Endometrium (tissue), 2 donors: ENCODE measurements around the gene RBBP9.
"Not testable (repeated sequence)": the region's sequence is repeated elsewhere in the genome, so short reads cannot be mapped to it uniquely, and the experiment has no call there.

Experiments used
- FAIRE-seq: peaks from 2 replicates; lab custom pipeline; 2012; peaks lifted over from hg19 to GRCh38; lab: Jason Lieb, UNC
- donor health status: control.
- donor health status: control.

The RBBP9 gene

DNA sequence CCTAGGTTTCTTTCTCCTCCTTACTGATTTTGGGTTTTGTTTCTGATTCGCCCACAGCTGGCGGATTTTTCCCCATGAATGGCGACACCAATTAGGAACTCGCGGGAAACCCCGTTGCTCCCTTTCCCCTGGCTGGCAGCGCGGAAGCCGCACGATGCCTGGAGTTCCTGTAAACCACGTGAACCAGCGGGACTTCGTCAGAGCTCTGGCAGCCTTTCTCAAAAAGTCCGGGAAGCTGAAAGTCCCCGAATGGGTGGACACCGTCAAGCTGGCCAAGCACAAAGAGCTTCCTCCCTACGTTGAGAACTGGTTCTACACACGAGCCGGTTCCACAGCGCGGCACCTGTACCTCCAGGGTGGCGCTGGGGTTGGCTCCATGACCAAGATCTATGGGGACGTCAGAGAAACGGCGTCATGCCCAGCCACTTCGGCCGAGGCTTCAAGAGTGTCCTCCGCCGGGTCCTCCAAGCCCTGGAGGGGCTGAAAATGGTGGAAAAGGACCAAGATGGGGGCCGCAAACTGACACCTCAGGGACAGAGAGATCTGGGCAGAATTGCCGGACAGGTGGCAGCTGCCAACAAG is 7.5 kb upstream of the RBBP9 start:
- no peak for FAIRE-seq

DNA sequence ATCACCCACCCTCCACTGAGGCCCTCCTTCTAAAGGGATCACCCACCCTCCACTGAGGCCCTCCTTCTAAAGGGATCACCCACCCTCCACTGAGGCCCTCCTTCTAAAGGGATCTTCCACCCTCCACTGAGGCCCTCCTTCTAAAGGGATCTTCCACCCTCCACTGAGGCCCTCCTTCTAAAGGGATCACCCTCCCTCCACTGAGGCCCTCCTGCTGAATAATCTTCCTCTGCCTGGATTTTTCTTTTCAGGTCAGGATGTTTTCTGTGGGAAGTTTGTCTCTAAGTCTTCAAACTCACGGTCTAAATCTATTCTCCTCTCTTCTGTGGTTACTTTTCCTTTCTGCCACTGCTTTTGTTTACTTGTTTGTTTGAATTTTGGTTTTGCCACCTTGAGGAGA is 4.6 kb upstream of the RBBP9 start:
- FAIRE-seq = not testable (repeated sequence)

DNA sequence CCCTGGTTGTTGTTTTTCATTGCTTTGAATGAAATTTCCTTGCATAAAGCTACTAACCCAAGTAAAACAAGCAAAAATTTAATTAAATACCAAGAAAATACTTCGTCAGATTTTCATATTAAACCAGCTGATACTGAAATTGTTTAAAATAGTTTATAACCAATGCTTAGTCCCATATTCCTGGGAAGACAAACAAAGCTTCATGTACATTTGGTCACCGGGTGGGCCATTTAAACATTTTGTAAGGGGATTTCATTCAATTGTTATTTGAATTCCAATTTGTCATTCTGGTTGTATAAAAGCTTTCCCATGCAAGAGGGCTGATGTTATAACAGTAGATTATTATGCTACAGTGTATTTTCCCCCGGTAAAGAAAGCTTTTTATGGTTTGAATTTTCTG is 578 bp upstream of the RBBP9 start:
- FAIRE-seq = no peak

DNA sequence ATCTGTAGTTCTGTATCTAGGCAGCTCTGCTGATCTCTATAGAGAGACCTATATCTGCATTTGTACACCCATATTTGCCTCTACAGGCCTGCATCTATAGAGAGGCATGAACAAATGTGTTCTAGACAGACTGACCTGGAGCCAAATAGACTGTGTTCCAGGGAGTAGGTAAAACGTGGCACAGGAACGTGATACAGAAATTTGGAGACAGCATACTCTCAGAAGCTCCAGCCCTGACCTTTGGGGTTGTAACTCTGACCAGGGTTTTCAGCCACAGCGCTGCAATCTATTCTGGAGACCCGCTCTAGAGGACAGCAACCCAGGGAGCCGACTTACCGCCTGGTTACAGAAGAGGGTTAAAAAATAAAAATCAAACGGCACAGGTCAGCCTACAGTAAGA is 983 bp downstream of the RBBP9 start:
- FAIRE-seq = no peak

DNA sequence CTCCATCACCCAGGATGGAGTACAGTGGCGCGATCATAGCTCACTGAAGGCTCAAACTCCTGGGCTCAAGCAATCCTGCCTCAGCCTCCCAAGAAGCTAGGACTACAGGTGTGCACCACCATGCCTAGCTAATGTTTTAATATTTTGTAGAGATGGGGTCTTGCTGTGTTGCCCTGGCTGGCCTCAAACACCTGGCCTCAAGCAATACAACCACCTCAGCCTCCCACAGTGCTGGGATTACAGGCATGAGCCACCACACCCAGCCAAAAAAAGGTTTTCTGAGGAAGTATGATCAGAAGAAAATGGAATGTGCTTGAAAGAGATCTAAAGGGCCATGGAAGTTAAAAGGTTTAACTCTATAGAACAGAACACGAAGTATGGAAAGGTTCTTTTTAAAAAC is 8.7 kb downstream of the RBBP9 start:
- FAIRE-seq = no peak

DNA sequence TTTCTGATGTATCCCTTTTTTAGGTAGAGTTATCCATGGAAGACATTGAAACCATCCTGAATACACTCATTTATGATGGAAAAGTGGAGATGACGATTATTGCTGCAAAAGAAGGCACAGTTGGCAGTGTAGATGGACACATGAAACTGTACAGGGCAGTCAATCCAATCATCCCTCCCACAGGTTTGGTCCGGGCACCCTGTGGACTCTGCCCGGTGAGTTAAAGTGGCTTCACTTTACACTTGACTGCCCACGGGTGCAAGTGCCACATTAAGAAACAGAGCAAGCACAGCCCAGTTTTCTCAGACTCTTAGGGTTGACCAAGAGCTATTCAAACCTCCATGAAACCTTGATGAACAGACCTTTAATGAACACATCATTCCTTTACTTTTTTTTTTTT is 15.4 kb downstream of the RBBP9 start:
- no peak for FAIRE-seq

DNA sequence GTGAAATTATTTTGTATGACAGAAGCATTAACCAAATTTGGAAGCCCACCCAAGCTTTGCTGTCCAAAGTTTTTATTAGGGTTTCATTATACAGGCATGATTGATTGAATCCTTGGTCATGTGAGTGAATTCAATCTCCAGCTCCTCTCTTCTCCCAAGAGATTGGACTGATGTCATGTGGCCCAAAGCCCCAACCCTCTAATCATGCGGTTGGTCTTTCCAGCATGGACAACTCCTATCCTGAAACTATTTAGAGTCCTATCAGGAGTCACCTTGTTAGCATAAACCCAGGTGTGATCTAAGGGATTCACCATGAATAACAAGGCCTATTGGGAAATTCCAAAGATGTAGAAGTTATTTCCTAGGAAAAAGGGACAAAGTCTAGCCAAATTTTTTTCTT is 19.2 kb downstream of the RBBP9 start:
- FAIRE-seq = no peak

DNA sequence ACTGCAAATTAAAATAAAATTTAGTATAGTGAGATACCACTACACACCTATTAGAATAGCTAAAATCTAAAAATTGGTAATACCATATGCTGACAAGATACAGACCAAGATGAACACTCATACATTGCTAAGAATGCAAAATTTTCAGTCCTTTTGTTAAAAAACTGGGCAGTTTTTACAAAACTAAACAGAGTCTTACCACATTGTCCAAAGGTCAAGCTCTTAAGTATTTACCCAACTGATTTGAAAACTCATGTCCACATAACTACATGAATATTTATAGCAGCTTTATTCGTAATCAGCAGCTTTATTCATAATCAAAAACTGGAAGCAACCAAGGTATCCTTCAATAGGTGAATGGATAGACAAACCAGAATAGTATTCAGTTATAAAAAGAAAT is 19.8 kb downstream of the RBBP9 start:
- no peak for FAIRE-seq

DNA sequence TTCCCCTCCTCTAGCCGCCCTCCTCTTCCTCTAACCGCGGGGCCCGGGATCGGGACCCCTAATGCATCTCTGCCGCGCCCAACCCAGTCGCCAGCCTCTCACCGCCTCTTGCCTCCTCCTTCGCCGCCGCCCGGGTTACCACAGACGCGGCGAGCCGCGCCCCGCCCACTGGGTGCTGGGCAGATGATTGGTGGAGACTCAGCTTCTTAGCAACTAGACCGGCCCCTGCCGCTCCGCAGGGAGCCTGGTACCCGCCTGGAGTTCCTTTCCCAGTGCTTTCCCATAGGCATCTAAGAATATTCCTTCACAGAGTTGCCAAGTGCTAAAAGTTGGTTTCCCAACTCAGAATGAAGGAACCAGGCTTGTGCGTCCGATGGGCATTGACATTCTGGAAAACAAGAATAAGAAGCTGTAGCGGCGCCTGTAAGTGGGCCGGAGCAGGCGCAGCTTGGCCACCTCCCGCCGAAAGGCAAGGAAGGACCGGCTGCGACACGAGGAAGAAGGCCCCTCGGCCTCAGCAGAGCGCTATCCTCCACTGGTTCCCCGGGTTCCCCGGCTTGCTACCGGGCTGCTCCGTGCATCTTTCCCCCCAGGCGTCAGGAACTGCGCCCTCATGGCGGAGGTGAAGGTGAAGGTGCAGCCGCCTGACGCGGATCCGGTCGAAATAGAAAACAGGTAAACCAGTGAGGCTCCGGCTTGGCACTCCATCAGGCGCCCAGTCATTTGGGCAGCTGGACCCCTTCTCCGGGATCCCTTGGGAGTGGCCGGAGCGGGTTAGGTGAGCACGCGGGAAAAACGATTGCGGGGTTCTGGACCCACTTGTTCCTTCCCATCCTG is 29.9 kb downstream of the RBBP9 start, which contains the start of the genes DZANK1 and POLR3F:
Gene DZANK1 (minus strand): TSS at position 137 of the 837 bp plus-strand sequence. CDS start 1,672 bp downstream, outside the sequence.
Gene POLR3F (plus strand): TSS at position 497 of the 837 bp plus-strand sequence. CDS start 117 bp downstream, at position 614.
- FAIRE-seq = peak; percentile 72

DNA sequence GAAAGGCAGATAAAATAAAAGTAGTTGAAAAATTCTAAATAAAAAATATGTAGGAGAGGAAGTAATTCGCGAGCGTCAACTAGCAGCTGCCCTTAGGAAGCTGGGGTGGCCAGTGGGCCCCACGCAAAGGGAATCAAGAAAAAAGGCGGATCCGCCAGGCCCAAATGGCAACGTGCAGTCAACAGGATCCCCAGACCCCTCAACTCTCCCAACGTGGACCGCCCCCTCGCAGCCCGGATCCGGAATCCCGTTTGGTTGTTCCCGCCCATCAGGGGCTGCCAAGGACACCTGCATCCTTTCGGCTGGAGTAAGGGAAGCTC is 30.5 kb downstream of the RBBP9 start:
- no peak for FAIRE-seq

DNA sequence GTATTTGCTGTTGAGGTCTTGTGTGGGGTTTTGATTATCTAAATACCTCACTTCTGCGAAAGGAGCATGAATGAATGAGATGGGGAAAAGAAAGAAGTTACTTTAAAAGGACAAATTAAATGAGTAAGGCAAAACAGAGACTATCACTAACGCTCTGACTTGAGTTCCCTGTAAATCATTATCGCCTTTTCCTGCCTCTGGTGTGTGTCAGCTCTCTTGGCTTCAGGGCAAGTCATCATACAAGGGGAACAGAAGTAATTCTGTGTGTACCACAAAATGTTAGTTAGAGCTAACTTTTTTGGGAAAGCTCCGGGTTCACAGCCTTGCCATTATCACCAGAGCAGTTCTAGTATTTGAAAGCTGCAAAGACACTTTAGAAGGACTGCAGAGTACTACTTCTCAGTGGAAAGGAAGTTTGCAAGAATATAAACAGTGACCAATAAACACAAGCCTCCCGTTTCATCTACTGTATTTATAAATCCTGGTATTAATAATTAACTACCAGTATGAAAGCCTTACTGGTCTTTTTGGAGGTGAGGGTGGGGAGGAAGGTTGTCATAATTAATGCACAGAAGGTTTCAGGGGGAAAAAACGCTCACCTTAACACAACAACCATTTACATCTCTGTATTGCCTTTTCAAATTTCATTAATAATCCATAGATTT is 31.4 kb downstream of the RBBP9 start:
- FAIRE-seq = no peak

DNA sequence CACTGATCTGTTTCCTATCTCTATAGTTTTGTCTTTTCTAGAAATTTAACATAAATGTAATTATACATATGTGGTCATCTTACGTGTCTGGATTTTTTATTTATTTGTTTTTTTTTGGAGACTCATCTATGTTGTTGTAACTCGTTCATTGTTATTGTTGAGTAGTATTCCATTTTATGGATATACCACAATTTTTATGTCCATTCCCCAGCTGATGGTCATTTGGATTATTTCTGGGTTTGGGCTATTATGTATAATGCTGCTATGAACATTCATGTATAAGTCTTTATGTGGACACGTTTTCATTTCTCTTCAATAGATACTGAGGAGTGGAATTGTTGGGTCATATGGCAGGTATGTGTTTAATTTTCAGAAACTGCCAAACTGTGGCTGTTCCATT is 40.4 kb downstream of the RBBP9 start:
- FAIRE-seq = no peak

DNA sequence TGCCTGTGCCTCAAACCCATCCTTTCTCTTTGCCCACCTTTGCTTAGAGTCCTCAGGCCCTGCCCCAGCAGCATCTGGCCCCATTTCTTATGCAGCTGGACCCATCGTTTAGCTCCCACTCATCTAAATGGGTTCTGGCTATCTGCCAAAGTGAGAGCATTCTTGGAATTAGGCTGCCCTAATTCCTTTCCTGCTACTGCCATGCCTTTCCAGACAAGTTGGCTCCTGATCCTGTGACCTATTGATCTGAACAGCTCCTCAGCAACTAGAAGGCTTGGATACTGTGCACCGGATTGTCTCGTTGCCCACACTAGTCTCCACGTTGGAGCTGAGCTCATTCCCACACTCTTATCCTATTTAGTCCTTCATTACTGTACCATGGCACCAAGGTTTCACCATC is 53.1 kb downstream of the RBBP9 start:
- no peak for FAIRE-seq

DNA sequence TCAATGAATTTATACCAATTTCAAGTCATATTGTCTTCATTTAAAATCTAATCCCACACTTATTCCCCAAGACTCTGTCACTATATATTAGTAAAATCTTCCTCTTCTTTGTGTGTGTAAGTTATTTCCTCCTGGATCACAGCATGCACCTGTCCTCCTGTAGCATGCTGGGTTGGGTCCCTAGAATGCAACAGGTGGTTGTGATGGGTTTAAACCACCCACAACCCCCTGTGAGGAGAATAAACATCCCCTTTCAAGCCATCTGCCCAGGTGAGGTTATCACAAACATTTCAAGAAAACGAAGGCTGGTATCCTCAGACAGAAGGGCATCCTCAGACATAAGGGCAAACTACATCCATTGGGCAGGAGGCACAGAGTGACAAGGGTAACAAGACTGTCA is 56.6 kb downstream of the RBBP9 start:
- no peak for FAIRE-seq

DNA sequence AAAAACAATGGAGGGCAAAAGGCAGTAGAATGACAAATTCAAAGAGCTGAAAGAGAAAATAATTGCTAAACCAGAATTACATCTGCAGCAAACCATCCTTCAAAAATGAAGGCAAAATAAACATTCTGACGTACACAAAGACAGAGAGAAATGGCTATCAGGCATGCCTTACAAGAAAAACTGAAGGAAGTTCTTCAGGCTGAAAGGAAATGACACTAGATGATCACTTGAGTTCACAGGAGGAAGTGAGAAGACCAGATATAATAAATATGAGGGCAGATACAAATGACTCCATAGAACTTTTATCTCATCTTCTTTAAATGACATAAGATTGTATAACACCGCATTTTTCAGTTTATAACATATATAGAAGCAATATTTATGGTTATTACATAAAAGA is 60.2 kb downstream of the RBBP9 start:
- no peak for FAIRE-seq
